ENCODE results near the gene PDGFRA.

The PDGFRA gene

GRCh38 chr4:54265366-54265765, 36.3 kb downstream of the PDGFRA start:
- no peak for DNase-seq

GRCh38 chr4:54268151-54268550, 39.1 kb downstream of the PDGFRA start:
- no peak for DNase-seq

- no peak for DNase-seq
Observed at GRCh38 chr4:54271464-54271863, 42.4 kb downstream of the PDGFRA start.

- DNase-seq: no peak
Observed at GRCh38 chr4:54272051-54272450, 43.0 kb downstream of the PDGFRA start.

- no peak for DNase-seq
Observed at GRCh38 chr4:54274264-54274663, 45.2 kb downstream of the PDGFRA start.

GRCh38 chr4:54274795-54275665, 45.9 kb downstream of the PDGFRA start:
- no peak for DNase-seq

GRCh38 chr4:54276641-54277430, 47.7 kb downstream of the PDGFRA start:
- DNase-seq: no peak

GRCh38 chr4:54277691-54278090, 48.6 kb downstream of the PDGFRA start:
- no peak for DNase-seq

- no peak for DNase-seq
Observed at GRCh38 chr4:54278216-54278615, 49.1 kb downstream of the PDGFRA start.

GRCh38 chr4:54281054-54281766, 52.1 kb downstream of the PDGFRA start:
- DNase-seq: no peak

GRCh38 chr4:54282837-54283236, 53.7 kb downstream of the PDGFRA start:
- DNase-seq: no peak

- no peak for DNase-seq
Observed at GRCh38 chr4:54289316-54289715, 60.2 kb downstream of the PDGFRA start.

- DNase-seq: no peak
Observed at GRCh38 chr4:54290980-54291379, 61.9 kb downstream of the PDGFRA start.

- DNase-seq: no peak
Observed at GRCh38 chr4:54296548-54297203, 67.6 kb downstream of the PDGFRA start.

GRCh38 chr4:54308110-54308509, 79.0 kb downstream of the PDGFRA start:
- no peak for DNase-seq

GRCh38 chr4:54315561-54316538, 86.8 kb downstream of the PDGFRA start:
- DNase-seq: no peak

- DNase-seq: no peak
Observed at GRCh38 chr4:54317690-54318089, 88.6 kb downstream of the PDGFRA start.

- DNase-seq: no peak
Observed at GRCh38 chr4:54318904-54319303, 89.8 kb downstream of the PDGFRA start.

- no peak for DNase-seq
Observed at GRCh38 chr4:54320826-54321685, 92.0 kb downstream of the PDGFRA start.

GRCh38 chr4:54322818-54323417, 93.8 kb downstream of the PDGFRA start:
- peak; percentile 60 for DNase-seq

Data from activated CD8-positive, alpha-beta memory T cell treated with anti-CD3 and anti-CD28 coated beads for 24 hours (primary cell).